C4-2B (cell line): ENCODE results near the gene AGBL1.

ENCODE experiments used
- CTCF ChIP-seq: fragments of 450-650 bp; conservative IDR thresholded peaks from 2 replicates; pipeline ENCODE4 v1.5.1; 2017; ENCODE audit warnings: mild to moderate bottlenecking
- ZFX ChIP-seq: fragments of 450-650 bp; IDR thresholded peaks from 2 replicates; pipeline ENCODE4 v1.6.1; 2017

- TF ChIP-seq CTCF (no peak), ZFX (no peak)
Observed at GRCh38 chr15:86917361-86917671, 837.6 kb downstream of the AGBL1 start.
